ENCODE results near the gene SYT14.

DNA sequence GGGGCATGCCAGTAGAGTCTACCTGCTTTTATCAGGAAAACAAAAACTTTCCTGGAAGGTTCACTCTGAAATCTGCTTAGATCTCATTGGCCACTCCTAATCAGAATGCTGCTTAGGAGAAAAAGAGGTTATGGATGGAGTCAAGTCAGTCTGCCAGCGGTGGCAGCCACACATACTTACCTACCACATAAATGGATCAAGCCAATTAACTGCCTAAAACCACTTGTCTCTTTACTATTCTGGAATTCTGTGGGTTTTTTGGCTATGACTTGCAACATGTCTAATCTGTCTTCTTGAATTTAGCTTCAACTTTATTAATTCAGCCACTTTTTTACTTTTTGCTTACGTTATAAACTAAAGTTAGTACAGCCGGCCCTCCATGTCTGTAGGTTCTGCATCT, 154.3 kb downstream of the SYT14 start:
- no peak for TF ChIP-seq PATZ1 (CRISPR knock-in tag; IDR thresholded peaks at IDR 0.05; ENCODE audit: borderline replicate concordance)
- no peak for TF ChIP-seq CREB5 (CRISPR knock-in tag; IDR thresholded peaks at IDR 0.05; ENCODE audit: low read depth)
- TF ChIP-seq BACH2 (CRISPR knock-in tag; IDR thresholded peaks at IDR 0.05; ENCODE audit: borderline replicate concordance) = no peak
- no peak for TF ChIP-seq ESRRG (CRISPR knock-in tag; IDR thresholded peaks at IDR 0.05)
- no peak for TF ChIP-seq OSR1 (CRISPR knock-in tag; IDR thresholded peaks at IDR 0.05)
- no peak for TF ChIP-seq TCF4 (CRISPR knock-in tag; IDR thresholded peaks at IDR 0.05; ENCODE audit: borderline replicate concordance)
- TF ChIP-seq CSDC2 (CRISPR knock-in tag; IDR thresholded peaks at IDR 0.05) = no peak

Data from SK-N-SH treated with all-trans-retinoic acid at 6 μM for 48 hours (cell line).